GM13976 (cell line): Measurements from ENCODE around the gene CRB3.

Source experiments
- DNase-seq: peaks from one replicate; pipeline ENCODE4 v3.0.0; 2012; ENCODE audit warnings: low spot score
- in situ Hi-C: fragments of 300-500 bp; cut with MboI; formaldehyde crosslinking; loops from one replicate; pipeline ENCODE4 v1.12.0; 2022; ENCODE audit warnings: low sequenced_read_pairs, mixed read lengths, inconsistent platforms; ENCODE audit not compliant: unreplicated experiment
- TF ChIP-seq, protein P1 (sequence below): IDR thresholded peaks from 2 replicates; pipeline ENCODE4 v1.5.1; 2012; ENCODE audit warnings: borderline replicate concordance, mild to moderate bottlenecking; ENCODE audit not compliant: insufficient read depth; ENCODE audit errors: extremely low read depth, missing control alignments, control extremely low read depth

Gene CRB3

DNA sequence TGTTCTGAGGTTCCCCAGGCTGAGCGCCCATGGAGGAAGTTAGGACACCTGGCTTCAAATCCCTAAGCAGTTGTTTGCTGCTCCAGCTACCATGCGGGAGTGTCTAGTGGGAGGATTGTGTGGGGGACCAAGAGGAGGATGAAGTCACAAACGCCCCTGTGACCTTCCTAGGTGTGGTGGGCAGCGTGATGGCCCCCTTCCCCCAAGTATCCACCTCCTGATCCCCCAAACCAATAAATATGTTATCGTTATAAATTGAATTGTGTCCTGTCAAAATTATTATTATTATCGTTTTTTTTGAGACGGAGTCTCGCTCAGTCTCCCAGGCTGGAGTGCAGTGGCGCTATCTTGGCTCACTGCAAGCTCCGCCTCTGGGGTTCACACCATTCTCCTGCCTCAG, 30.4 kb upstream of the CRB3 start, which contains the start of gene SLC25A41:
SLC25A41 (minus strand) TSS at position 101 of the 400 bp plus-strand sequence; CDS start at position 31, 70 bp downstream.
- in situ Hi-C loops, result no loop called here
- TF ChIP-seq, protein P1, sequence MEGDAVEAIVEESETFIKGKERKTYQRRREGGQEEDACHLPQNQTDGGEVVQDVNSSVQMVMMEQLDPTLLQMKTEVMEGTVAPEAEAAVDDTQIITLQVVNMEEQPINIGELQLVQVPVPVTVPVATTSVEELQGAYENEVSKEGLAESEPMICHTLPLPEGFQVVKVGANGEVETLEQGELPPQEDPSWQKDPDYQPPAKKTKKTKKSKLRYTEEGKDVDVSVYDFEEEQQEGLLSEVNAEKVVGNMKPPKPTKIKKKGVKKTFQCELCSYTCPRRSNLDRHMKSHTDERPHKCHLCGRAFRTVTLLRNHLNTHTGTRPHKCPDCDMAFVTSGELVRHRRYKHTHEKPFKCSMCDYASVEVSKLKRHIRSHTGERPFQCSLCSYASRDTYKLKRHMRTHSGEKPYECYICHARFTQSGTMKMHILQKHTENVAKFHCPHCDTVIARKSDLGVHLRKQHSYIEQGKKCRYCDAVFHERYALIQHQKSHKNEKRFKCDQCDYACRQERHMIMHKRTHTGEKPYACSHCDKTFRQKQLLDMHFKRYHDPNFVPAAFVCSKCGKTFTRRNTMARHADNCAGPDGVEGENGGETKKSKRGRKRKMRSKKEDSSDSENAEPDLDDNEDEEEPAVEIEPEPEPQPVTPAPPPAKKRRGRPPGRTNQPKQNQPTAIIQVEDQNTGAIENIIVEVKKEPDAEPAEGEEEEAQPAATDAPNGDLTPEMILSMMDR, result no peak
- DNase-seq, result no peak

GRCh38 chr19:6439743-6440142, 24.3 kb upstream of the CRB3 start:
- no peak for DNase-seq
- TF ChIP-seq, protein P1, result no peak
- in situ Hi-C loops, result no loop called here

DNA sequence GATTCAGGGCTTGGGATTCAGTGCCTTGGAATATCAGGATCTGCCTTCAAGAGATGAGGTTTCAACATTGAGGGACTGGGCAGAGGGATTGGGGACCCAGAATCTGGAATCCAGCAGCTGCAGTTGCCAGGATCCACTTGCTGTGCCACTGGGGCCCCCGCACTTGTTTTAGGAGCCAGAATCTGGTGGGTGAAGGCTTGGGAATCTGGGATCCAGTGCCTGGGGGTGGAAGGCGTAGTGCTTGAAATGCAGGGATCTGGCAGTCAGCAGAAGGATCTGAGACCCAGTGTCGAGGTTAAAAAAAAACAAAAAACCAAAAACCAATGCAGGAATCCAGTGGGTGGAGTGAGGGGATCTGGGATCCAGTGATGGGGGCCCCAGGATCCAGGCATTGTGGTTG, 23.2 kb upstream of the CRB3 start:
- TF ChIP-seq, protein P1, result no peak
- no peak for DNase-seq
- in situ Hi-C loops, result no loop called here

GRCh38 chr19:6442087-6442688, 21.9 kb upstream of the CRB3 start:
- in situ Hi-C loops, result no loop called here
- DNase-seq, result no peak
- TF ChIP-seq, protein P1, result no peak

- in situ Hi-C loops, result no loop called here
- TF ChIP-seq, protein P1, result no peak
- DNase-seq, result no peak
Observed at GRCh38 chr19:6443986-6444385, 20.1 kb upstream of the CRB3 start.

- TF ChIP-seq, protein P1, result no peak
- in situ Hi-C loops, result no loop called here
- no peak for DNase-seq
Observed at GRCh38 chr19:6446452-6446851, 17.6 kb upstream of the CRB3 start.
